ENCODE measurements around the gene ALPP.
"Not testable (repeated sequence)": the region's sequence is repeated elsewhere in the genome, so short reads cannot be mapped to it uniquely, and the experiment has no call there.

The ALPP gene

GRCh38 chr2:232364806-232365594, 13.6 kb upstream of the ALPP start:
- H3K9me3 Mint-ChIP-seq; H3K27me3 Mint-ChIP-seq (ENCODE audit: low read depth); H3K4me3 Mint-ChIP-seq; DNase-seq (ENCODE audit: low spot score); H3K36me3 Mint-ChIP-seq (ENCODE audit: low read depth): not testable (repeated sequence)
- peak overlapping the region; percentile 45 for H3K27ac Mint-ChIP-seq
- peaks cover 15% of the 10 kb centered on the region for H3K4me1 Mint-ChIP-seq (ENCODE audit: low read depth)

- no peak for DNase-seq (ENCODE audit: low spot score)
- Mint-ChIP-seq H3K9me3 (no peaks in the 10 kb centered on the region), H3K4me3 (no peak overlapping the region), H3K4me1 (ENCODE audit: low read depth) (peaks cover 15% of the 10 kb centered on the region), H3K27ac (no peak overlapping the region), H3K36me3 (ENCODE audit: low read depth) (no peaks in the 10 kb centered on the region), H3K27me3 (ENCODE audit: low read depth) (no peaks in the 10 kb centered on the region)
Observed at GRCh38 chr2:232365621-232366321, 12.8 kb upstream of the ALPP start.

GRCh38 chr2:232366461-232366860, 12.1 kb upstream of the ALPP start:
- not testable (repeated sequence) for H3K27ac Mint-ChIP-seq; DNase-seq (ENCODE audit: low spot score); H3K36me3 Mint-ChIP-seq (ENCODE audit: low read depth); H3K4me3 Mint-ChIP-seq; H3K27me3 Mint-ChIP-seq (ENCODE audit: low read depth); H3K9me3 Mint-ChIP-seq
- peaks cover 15% of the 10 kb centered on the region for H3K4me1 Mint-ChIP-seq (ENCODE audit: low read depth)

GRCh38 chr2:232367016-232367415, 11.5 kb upstream of the ALPP start:
- Mint-ChIP-seq H3K27ac (no peak overlapping the region), H3K9me3 (no peaks in the 10 kb centered on the region), H3K27me3 (ENCODE audit: low read depth) (no peaks in the 10 kb centered on the region), H3K36me3 (ENCODE audit: low read depth) (no peaks in the 10 kb centered on the region), H3K4me3 (no peak overlapping the region), H3K4me1 (ENCODE audit: low read depth) (peaks cover 15% of the 10 kb centered on the region)
- DNase-seq (ENCODE audit: low spot score): no peak

- Mint-ChIP-seq H3K27me3 (ENCODE audit: low read depth) (no peaks in the 10 kb centered on the region), H3K36me3 (ENCODE audit: low read depth) (no peaks in the 10 kb centered on the region), H3K4me1 (ENCODE audit: low read depth) (peaks cover 11% of the 10 kb centered on the region), H3K27ac (no peak overlapping the region), H3K9me3 (no peaks in the 10 kb centered on the region), H3K4me3 (no peak overlapping the region)
- no peak for DNase-seq (ENCODE audit: low spot score)
Observed at GRCh38 chr2:232367591-232368233, 10.8 kb upstream of the ALPP start.

- Mint-ChIP-seq H3K9me3 (no peaks in the 10 kb centered on the region), H3K4me3 (no peak overlapping the region), H3K4me1 (ENCODE audit: low read depth) (peaks cover 11% of the 10 kb centered on the region), H3K36me3 (ENCODE audit: low read depth) (no peaks in the 10 kb centered on the region), H3K27me3 (ENCODE audit: low read depth) (no peaks in the 10 kb centered on the region), H3K27ac (no peak overlapping the region)
- DNase-seq (ENCODE audit: low spot score): no peak
Observed at GRCh38 chr2:232368311-232368731, 10.2 kb upstream of the ALPP start.

GRCh38 chr2:232369126-232369951, 9.2 kb upstream of the ALPP start:
- Mint-ChIP-seq H3K27me3 (ENCODE audit: low read depth) (no peaks in the 10 kb centered on the region), H3K4me1 (ENCODE audit: low read depth) (peaks cover 2% of the 10 kb centered on the region), H3K36me3 (ENCODE audit: low read depth) (no peaks in the 10 kb centered on the region), H3K4me3 (no peak overlapping the region), H3K27ac (no peak overlapping the region), H3K9me3 (no peaks in the 10 kb centered on the region)
- no peak for DNase-seq (ENCODE audit: low spot score)

- not testable (repeated sequence) for H3K4me3 Mint-ChIP-seq; H3K27ac Mint-ChIP-seq; DNase-seq (ENCODE audit: low spot score); H3K36me3 Mint-ChIP-seq (ENCODE audit: low read depth); H3K27me3 Mint-ChIP-seq (ENCODE audit: low read depth); H3K9me3 Mint-ChIP-seq; H3K4me1 Mint-ChIP-seq (ENCODE audit: low read depth)
Observed at GRCh38 chr2:232370007-232370406, 8.5 kb upstream of the ALPP start.

GRCh38 chr2:232372231-232373208, 6.0 kb upstream of the ALPP start:
- DNase-seq (ENCODE audit: low spot score): no peak
- no peak overlapping the region for H3K27ac Mint-ChIP-seq
- H3K27me3 Mint-ChIP-seq (ENCODE audit: low read depth): no peaks in the 10 kb centered on the region
- no peak overlapping the region for H3K4me3 Mint-ChIP-seq
- no peaks in the 10 kb centered on the region for H3K9me3 Mint-ChIP-seq
- H3K4me1 Mint-ChIP-seq (ENCODE audit: low read depth): no peaks in the 10 kb centered on the region
- H3K36me3 Mint-ChIP-seq (ENCODE audit: low read depth): no peaks in the 10 kb centered on the region

GRCh38 chr2:232374356-232374755, 4.2 kb upstream of the ALPP start:
- no peak for DNase-seq (ENCODE audit: low spot score)
- H3K27me3 Mint-ChIP-seq (ENCODE audit: low read depth): no peaks in the 10 kb centered on the region
- H3K9me3 Mint-ChIP-seq: no peaks in the 10 kb centered on the region

GRCh38 chr2:232375164-232375563, 3.4 kb upstream of the ALPP start:
- no peaks in the 10 kb centered on the region for H3K9me3 Mint-ChIP-seq

More at GRCh38 chr2:232374356-232374755, 4.2 kb upstream of the ALPP start:
- no peak overlapping the region for H3K27ac Mint-ChIP-seq
- no peak overlapping the region for H3K4me3 Mint-ChIP-seq
- no peaks in the 10 kb centered on the region for H3K4me1 Mint-ChIP-seq (ENCODE audit: low read depth)
- H3K36me3 Mint-ChIP-seq (ENCODE audit: low read depth): no peaks in the 10 kb centered on the region

GRCh38 chr2:232376260-232376659, 2.3 kb upstream of the ALPP start:
- no peaks in the 10 kb centered on the region for H3K4me1 Mint-ChIP-seq (ENCODE audit: low read depth)
- H3K4me3 Mint-ChIP-seq: no peak overlapping the region
- H3K27me3 Mint-ChIP-seq (ENCODE audit: low read depth): no peaks in the 10 kb centered on the region
- no peaks in the 10 kb centered on the region for H3K36me3 Mint-ChIP-seq (ENCODE audit: low read depth)
- no peak for DNase-seq (ENCODE audit: low spot score)
- H3K9me3 Mint-ChIP-seq: no peaks in the 10 kb centered on the region
- H3K27ac Mint-ChIP-seq: no peak overlapping the region

More at GRCh38 chr2:232375164-232375563, 3.4 kb upstream of the ALPP start:
- H3K27ac Mint-ChIP-seq: no peak overlapping the region
- H3K4me1 Mint-ChIP-seq (ENCODE audit: low read depth): no peaks in the 10 kb centered on the region
- DNase-seq (ENCODE audit: low spot score): no peak
- H3K4me3 Mint-ChIP-seq: no peak overlapping the region
- H3K36me3 Mint-ChIP-seq (ENCODE audit: low read depth): no peaks in the 10 kb centered on the region
- no peaks in the 10 kb centered on the region for H3K27me3 Mint-ChIP-seq (ENCODE audit: low read depth)

- no peak overlapping the region for H3K27ac Mint-ChIP-seq
- H3K36me3 Mint-ChIP-seq (ENCODE audit: low read depth): no peaks in the 10 kb centered on the region
- H3K27me3 Mint-ChIP-seq (ENCODE audit: low read depth): peaks cover under 1% of the 10 kb centered on the region
- H3K4me3 Mint-ChIP-seq: no peak overlapping the region
- no peaks in the 10 kb centered on the region for H3K4me1 Mint-ChIP-seq (ENCODE audit: low read depth)
- no peak for DNase-seq (ENCODE audit: low spot score)
- H3K9me3 Mint-ChIP-seq: no peaks in the 10 kb centered on the region
Observed at GRCh38 chr2:232376713-232377112, 1.8 kb upstream of the ALPP start.
